Osteocyte (in vitro differentiated cells): Measurements from ENCODE around the gene PGAM5. TPM values are rescaled to one million over a fixed set of nuclear protein-coding genes. Genes with fewer than 3 reads are reported as not detected.

Source experiments
- DNase-seq: peaks from one replicate; pipeline ENCODE4 v3.0.0; 2021; ENCODE audit warnings: mixed read lengths; ENCODE audit not compliant: unreplicated experiment; ENCODE audit errors: extremely low spot score
- H3K27ac Mint-ChIP-seq: one replicate; pipeline ENCODE4 v1.8.0; 2021; ENCODE audit warnings: mild to moderate bottlenecking, mixed read lengths; ENCODE audit not compliant: unreplicated experiment
- H3K27me3 Mint-ChIP-seq: one replicate; pipeline ENCODE4 v1.8.0; 2021; ENCODE audit warnings: mixed read lengths; ENCODE audit not compliant: unreplicated experiment
- H3K36me3 Mint-ChIP-seq: one replicate; pipeline ENCODE4 v1.8.0; 2021; ENCODE audit warnings: mixed read lengths; ENCODE audit not compliant: unreplicated experiment
- H3K4me1 Mint-ChIP-seq: one replicate; pipeline ENCODE4 v1.8.0; 2021; ENCODE audit warnings: mixed read lengths; ENCODE audit not compliant: unreplicated experiment
- H3K4me3 Mint-ChIP-seq: one replicate; pipeline ENCODE4 v1.8.0; 2021; ENCODE audit warnings: mild to moderate bottlenecking, moderate library complexity, mixed read lengths; ENCODE audit not compliant: unreplicated experiment
- H3K9me3 Mint-ChIP-seq: one replicate; pipeline ENCODE4 v1.8.0; 2021; ENCODE audit warnings: mixed read lengths; ENCODE audit not compliant: unreplicated experiment
- total RNA-seq: library from RNA; stranded (reverse); gene quantifications from 2 replicates; pipeline ENCODE4 v1.2.1, GENCODE V29; 2021
- TF ChIP-seq, protein P1 (sequence below): fragments of 200-600 bp; sonication (generic); IDR thresholded peaks from 2 replicates; pipeline ENCODE4 v1.5.0; 2021; ENCODE audit warnings: antibody characterized with exemption, mild to moderate bottlenecking, moderate library complexity

The PGAM5 gene
- total RNA-seq, 1 donor from 2014 or later = 24.5 TPM

DNA sequence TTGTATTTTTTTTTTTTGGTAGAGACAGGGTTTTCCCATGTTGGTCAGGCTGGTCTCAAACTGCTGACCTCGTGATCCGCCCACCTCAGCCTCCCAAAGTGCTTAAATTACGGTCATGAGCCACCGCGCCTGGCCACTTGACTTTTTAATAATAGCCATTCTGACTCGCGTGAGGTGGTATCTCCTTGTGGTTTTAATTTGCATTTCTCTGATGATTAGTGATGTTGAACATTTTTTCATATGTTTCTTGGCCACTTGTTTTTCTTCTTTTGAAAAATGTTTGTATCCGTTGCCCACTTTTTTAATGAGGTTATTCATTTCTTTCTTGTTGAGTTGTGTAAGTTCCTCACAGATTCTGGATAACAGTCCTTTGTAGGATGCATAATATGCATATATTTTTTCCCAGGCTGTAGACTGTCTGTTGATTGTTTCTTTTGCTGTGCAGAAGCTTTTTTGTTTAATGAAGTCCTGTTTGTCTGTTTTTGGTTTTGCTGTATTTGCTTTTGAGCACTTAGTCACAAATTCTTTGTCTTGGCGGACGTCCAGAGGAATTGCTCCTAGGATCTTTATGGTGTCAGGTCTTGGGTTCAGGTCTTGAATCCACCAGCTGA is 10.3 kb upstream of the PGAM5 start:
- H3K4me3 Mint-ChIP-seq = no peak overlapping the region
- no peaks in the 10 kb centered on the region for H3K9me3 Mint-ChIP-seq
- peaks cover 17% of the 10 kb centered on the region for H3K36me3 Mint-ChIP-seq
- H3K27me3 Mint-ChIP-seq = no peaks in the 10 kb centered on the region
- no peak overlapping the region for H3K27ac Mint-ChIP-seq
- no peak for DNase-seq
- TF ChIP-seq, protein P1, sequence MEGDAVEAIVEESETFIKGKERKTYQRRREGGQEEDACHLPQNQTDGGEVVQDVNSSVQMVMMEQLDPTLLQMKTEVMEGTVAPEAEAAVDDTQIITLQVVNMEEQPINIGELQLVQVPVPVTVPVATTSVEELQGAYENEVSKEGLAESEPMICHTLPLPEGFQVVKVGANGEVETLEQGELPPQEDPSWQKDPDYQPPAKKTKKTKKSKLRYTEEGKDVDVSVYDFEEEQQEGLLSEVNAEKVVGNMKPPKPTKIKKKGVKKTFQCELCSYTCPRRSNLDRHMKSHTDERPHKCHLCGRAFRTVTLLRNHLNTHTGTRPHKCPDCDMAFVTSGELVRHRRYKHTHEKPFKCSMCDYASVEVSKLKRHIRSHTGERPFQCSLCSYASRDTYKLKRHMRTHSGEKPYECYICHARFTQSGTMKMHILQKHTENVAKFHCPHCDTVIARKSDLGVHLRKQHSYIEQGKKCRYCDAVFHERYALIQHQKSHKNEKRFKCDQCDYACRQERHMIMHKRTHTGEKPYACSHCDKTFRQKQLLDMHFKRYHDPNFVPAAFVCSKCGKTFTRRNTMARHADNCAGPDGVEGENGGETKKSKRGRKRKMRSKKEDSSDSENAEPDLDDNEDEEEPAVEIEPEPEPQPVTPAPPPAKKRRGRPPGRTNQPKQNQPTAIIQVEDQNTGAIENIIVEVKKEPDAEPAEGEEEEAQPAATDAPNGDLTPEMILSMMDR = no peak
- peaks cover 5% of the 10 kb centered on the region for H3K4me1 Mint-ChIP-seq

DNA sequence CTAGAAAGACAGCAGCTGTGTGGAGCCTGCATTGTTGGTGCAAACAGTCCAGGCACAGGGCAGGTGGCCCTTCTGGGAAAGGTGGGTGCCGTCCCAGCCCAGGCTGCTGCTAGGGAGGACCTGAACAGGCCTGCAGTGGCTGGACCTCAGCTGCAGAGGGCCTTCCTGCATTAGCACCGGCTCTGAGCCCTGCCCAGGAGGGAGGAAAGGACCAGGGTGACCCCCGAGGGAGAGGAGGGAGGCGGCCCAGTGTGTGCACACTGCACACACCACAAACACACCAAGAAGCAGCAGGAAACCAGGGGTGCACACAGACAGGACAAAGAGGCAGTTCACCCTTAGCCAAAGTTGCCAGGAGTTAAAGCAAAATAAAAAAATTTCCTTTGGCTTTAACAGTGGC is 8.0 kb upstream of the PGAM5 start:
- Mint-ChIP-seq H3K27me3 (no peaks in the 10 kb centered on the region), H3K27ac (no peak overlapping the region), H3K4me3 (no peak overlapping the region), H3K9me3 (no peaks in the 10 kb centered on the region), H3K36me3 (peaks cover 10% of the 10 kb centered on the region), H3K4me1 (peaks cover 5% of the 10 kb centered on the region)
- DNase-seq = no peak
- TF ChIP-seq, protein P1 = no peak

DNA sequence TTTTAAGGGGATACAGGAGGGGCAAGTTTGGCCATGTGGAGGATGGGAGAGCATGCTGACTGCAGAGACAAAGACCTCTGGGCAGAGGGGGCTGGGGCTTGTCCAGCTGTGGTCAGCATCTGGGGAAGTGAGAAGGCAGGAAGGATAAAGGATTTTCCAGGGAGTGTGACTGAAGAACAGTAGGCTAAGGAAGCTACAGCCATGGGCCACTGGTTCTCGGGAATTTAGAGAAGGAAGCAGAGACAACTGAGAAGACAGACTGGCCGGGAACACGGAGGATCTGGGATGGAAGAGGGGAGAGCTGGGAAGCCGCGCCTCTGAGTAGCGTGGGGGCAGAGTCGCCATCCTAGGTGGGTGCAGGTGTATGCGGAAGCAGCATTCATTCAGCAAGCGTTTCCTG is 7.0 kb upstream of the PGAM5 start:
- Mint-ChIP-seq H3K27ac (no peak overlapping the region), H3K27me3 (no peaks in the 10 kb centered on the region), H3K36me3 (peaks cover 10% of the 10 kb centered on the region), H3K4me3 (no peak overlapping the region), H3K9me3 (no peaks in the 10 kb centered on the region), H3K4me1 (peaks cover 5% of the 10 kb centered on the region)
- DNase-seq = no peak
- TF ChIP-seq, protein P1 = no peak

DNA sequence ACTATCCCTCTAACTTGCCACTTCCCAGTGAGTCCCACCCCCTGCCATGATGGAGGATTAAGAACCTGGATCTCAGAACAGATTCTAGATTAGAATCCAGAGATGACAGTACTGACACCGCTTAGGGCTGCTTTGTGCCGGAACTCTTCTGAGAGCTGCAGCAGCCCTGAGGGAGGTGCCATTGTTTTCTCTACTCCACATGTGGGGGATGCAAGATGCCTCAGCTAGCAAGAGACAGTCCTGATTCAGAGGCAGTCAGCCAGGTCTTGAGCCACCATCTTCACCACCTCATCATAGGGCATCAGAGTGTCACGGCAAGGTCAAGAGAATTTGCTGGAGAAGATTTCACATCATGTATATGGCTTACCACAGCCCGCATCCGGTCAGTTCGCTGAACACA is 3.4 kb upstream of the PGAM5 start:
- Mint-ChIP-seq H3K4me3 (no peak overlapping the region), H3K27ac (no peak overlapping the region), H3K27me3 (no peaks in the 10 kb centered on the region)

DNA sequence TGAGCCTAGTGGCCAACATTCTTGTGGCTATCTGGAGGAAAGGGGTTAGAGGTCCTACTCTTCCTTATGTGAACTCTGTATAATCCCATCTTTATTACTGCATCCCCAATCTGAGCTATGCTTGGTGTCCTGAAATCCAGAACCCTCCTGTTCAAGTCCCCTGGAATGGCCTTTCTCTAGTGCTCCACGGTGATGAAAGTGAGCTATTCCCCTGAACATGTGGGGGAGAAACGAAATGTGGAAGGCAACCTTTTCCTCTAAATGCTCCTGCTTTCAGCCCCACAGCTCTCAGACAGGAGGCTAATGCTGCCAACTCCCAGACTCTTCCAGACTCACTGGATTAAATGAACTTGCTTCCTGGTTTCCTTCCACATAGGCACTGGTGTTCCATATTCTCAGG is 2.5 kb upstream of the PGAM5 start:
- Mint-ChIP-seq H3K9me3 (no peaks in the 10 kb centered on the region), H3K36me3 (no peaks in the 10 kb centered on the region), H3K4me3 (no peak overlapping the region), H3K27ac (no peak overlapping the region), H3K4me1 (peaks cover 14% of the 10 kb centered on the region), H3K27me3 (no peaks in the 10 kb centered on the region)
- TF ChIP-seq, protein P1 = no peak
- DNase-seq = no peak

More for the DNA sequence above, 3.4 kb upstream of the PGAM5 start:
- H3K36me3 Mint-ChIP-seq = peaks cover 2% of the 10 kb centered on the region
- no peaks in the 10 kb centered on the region for H3K9me3 Mint-ChIP-seq
- peaks cover 12% of the 10 kb centered on the region for H3K4me1 Mint-ChIP-seq
- TF ChIP-seq, protein P1 = no peak
- DNase-seq = no peak
